ENCODE data around the gene CADM2. TPM values are rescaled to one million over a fixed set of nuclear protein-coding genes. Genes with fewer than 3 reads are reported as not detected.

Gene CADM2
- total RNA-seq, 1 donor from 2014 or later, result not detected

DNA sequence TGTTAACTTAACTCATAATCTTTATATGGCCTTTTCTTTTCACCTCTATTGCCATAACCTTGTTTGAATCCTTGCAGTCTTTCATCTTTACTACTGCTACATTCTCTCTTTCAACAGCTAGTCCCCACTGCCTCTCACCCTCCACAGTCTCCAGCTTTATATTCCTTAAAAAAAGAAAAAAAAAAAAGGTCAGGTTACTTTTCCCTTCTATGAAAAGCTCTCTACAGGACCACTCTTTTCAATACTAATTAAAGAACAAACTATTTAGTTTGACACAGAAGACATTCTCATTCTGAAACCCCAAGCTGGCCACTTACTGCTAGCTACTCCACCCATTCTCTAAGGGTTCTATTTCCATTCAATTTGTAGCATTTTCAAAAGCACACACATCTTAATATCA, 25.6 kb downstream of the CADM2 start:
- DNase-seq (ENCODE audit: low read depth), result no peak

DNA sequence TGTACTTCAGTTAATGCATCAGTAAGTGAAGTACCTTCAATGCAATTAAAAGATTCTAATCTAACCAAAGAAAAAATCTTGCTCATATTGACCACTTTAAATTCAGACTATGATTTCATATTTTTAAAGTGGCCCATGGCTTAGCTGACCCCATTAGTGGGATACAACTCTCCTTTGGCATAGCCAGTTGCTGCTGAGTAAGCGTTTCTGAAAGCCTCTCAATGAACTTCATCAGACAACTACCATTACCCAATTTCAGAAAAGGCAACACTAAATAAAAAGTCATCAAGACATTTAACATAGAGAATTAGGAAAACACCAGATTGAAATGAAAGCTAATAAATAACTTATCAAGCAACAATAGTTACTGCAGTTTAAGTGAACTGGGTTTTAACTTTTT, 27.0 kb downstream of the CADM2 start:
- DNase-seq (ENCODE audit: low read depth), result no peak

DNA sequence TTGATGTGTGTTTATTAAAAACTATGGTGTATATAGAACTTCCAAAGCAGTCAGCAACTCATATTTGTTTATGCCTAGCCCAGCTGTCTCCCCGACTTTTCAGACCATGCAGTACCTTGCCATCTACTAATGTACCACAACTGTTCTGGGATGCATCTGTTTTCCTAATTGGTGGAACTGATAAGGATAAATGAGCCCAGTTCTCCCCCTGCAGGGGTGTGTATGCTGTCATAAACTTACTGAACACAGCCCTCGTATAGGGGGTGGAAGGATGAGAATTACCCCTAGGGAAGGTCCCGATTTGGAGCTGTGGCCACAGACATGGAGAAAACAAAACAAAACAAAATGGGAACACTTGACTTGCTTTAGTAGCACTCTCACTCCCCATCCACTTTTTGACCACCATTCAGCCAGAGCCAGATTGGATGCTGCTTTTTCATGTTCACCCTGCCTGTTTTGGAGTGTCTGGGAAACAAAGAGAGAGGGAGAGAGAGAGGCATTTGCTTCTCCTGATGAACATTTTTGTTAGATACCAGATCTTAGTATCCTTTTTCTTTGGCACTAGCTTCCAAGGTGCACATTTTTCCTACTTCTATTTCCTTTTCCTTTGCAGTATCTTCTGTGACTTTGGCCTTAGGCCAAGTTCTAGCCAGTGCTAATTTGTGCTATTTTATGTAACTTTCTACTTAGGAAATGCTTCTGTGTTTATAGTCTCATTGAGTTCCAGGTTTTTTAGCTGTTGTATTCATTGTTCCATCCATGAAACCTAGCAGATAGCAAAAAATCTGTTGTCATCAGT, 29.1 kb downstream of the CADM2 start:
- DNase-seq (ENCODE audit: low read depth), result no peak

GRCh38 chr3:84989102-84989501, 30.3 kb downstream of the CADM2 start:
- DNase-seq (ENCODE audit: low read depth), result no peak

DNA sequence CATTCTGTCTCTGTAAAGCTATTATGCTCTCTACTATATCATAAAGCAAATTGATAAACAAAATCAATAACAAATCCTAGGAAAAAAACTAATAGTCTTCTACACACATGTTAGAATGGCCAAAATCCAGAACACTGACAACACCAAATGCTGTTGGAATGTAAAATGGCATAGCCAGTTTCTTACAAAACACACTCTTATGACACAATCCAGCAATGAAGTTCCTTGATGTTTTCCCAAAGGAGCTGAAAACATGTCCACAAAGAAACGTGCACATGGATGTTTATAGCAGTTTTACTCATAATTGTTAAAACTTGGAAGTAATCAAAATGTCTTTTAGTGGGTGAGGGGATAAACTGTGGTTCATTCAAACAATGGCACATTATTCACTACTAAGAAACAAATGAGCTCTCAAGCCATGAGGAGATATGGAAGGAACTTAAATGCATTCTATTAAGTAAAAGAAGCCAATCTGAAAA, 32.7 kb downstream of the CADM2 start:
- no peak for DNase-seq (ENCODE audit: low read depth)

GRCh38 chr3:84993956-84994355, 35.2 kb downstream of the CADM2 start:
- no peak for DNase-seq (ENCODE audit: low read depth)

GRCh38 chr3:84998545-84998944, 39.8 kb downstream of the CADM2 start:
- no peak for DNase-seq (ENCODE audit: low read depth)

GRCh38 chr3:85003479-85003878, 44.7 kb downstream of the CADM2 start:
- no peak for DNase-seq (ENCODE audit: low read depth)

DNA sequence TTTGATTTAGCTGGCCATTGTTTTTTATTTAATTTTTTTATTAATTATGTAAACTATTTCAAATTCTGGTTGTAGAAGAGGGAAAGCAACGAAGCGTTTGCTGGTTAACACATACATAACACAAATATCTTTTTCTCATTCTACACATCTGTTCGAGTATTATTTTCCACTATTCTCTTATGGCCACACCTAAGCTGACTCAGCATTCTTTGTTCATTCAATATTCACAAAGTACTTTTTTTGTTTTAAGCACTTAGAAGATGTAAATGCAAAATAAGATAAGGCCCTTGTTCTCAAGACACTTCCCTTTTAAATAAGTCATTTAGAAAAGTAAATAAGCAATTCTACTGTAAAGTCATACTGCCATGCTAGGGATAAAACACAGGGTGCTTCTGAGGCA, 45.4 kb downstream of the CADM2 start:
- no peak for DNase-seq (ENCODE audit: low read depth)

DNA sequence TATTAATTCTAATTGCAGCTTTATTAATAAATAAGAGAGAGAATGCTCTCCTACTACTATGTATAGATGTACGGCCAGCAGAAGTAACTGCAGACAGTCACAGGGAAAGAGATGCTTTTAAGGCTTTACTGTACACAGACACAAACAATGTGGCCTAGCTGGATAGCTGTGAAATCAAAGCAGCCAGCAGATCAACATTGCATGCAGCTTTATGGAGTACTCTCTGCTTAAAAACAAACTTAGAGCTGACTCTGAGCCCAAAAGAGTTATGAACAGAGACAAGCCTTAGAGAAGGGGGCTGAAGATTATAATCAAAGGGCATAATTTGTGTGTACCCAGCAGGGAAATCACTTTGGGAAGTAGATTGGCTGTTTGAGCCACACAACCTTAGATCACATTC, 47.2 kb downstream of the CADM2 start:
- no peak for DNase-seq (ENCODE audit: low read depth)

DNA sequence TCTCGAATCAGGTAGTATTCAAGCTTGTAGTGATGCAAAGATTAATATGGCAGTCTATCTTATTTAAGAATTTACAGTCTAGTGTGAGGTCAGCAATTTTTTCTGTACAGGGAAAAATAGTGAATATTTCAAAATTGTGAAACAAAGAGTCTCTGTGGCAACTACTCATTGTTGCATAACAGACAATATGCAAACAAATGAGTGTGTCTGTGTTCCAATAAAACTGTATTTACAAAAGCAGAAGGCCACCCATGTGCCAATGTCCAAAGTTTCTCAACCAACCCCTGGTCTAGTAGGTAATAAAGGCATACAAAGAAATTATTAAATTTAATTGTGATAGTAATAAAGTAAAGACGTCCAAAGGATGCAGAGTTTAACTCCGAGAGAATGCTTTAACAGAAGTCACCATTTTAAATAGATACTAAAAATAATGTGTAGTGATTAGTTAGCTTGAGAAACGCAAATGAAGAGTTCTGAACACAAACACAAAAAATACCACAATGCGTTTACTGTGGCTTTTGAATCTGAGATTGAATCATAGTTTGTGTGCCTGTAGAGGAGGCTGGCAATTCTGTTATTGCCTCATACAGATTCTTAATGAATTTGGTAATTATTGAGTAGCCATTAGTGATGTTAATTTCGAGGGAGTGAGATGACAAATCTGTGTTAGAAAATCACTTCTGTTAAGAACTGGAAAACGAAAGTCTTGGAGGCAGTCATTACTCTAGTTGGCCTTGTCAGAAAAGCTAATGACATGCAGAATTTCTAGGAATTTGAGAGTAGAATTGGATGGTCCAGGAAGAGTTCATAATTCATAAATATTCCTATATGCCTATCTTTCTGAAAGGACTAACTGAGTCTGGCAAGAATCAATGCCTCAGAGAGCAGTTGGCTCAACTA, 48.7 kb downstream of the CADM2 start:
- DNase-seq (ENCODE audit: low read depth), result no peak

- DNase-seq (ENCODE audit: low read depth), result no peak
Measured at GRCh38 chr3:85020828-85021227, 62.0 kb downstream of the CADM2 start.

GRCh38 chr3:85030052-85030451, 71.3 kb downstream of the CADM2 start:
- no peak for DNase-seq (ENCODE audit: low read depth)

DNA sequence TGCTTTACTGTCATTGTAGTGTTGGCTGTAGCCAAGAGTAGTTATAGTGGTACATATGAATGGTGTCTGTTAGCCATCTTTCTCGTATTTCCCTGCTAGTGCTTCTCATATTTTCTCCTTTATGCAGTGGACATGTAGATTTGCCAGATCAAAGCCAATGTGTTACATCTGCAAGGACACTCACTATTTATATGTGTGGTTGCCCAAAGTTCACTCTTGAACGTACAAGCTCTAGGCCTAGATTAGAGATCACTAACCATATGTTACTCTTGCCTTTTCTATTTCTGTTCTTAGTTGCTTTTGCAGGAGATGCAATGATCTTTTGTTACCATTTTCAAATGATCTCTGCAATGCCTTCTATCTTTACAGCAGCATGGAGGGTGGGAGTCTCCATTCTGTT, 78.4 kb downstream of the CADM2 start:
- DNase-seq (ENCODE audit: low read depth), result no peak

GRCh38 chr3:85041001-85041400, 82.2 kb downstream of the CADM2 start:
- no peak for DNase-seq (ENCODE audit: low read depth)

DNA sequence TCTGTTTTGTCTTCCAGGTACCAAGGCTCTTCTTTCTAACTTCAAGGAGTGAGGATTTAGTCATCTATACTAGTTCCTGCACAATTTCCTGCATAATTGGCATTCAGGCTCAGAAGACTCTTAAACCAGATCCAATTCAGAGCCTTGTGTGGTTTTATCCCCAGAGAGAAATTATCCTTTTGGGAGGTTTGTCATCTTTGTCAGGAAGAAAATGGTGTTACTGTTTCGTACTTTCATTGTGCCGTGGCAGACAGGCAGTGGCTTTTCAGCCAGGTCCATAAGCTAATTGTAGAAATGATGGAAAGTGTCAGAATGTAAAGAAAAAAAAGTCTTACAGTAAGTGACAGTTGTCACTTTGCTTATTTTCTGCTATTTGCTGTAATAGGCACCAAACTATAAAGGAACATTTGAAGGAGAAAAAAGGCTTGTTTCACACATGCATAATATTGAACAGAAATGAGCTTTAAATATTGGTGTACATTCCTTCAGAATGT, 82.8 kb downstream of the CADM2 start:
- DNase-seq (ENCODE audit: low read depth), result no peak

DNA sequence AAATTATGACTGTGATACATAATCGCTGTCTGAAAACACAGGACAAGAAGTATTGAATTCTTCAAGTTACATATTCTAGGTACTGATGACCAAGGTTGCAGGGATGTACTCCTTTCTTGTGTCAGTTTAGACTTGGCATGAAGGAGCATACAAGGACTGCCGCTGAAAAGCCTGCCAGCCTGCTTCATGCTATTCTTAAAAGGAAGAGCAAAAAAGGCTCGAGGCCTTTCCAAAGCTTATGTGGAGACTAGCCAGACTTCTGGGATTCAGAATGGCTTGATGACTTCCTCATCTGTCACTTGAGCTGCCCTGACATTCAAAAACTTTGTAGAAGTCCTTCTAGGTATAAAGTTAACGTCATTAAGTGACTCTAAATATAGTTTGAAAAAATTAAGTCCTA, 92.0 kb downstream of the CADM2 start:
- no peak for DNase-seq (ENCODE audit: low read depth)

GRCh38 chr3:85051786-85052185, 93.0 kb downstream of the CADM2 start:
- no peak for DNase-seq (ENCODE audit: low read depth)

- no peak for DNase-seq (ENCODE audit: low read depth)
Measured at GRCh38 chr3:85053626-85054025, 94.8 kb downstream of the CADM2 start.

DNA sequence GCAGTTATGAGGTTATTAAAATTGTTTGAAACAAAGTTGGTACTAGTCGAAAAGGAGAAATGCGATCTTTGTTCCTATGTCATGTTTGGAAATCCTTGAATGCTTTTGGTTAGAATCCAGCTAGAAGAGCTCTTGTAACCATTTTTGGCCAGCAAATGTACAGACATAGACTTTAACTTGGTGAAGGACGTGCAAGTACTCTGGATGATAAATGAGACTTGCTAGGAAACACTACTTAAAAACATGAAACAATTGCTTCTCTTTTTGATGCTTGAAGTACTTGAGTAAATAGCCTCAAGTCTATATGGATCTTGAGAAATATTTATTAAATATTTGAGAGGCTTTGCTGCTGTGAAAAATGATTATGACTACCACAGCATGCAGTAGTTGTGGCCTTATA, 95.8 kb downstream of the CADM2 start:
- no peak for DNase-seq (ENCODE audit: low read depth)

- no peak for DNase-seq (ENCODE audit: low read depth)
Measured at GRCh38 chr3:85068911-85069310, 110.1 kb downstream of the CADM2 start.

- no peak for DNase-seq (ENCODE audit: low read depth)
Measured at GRCh38 chr3:85074003-85074402, 115.2 kb downstream of the CADM2 start.

GRCh38 chr3:85075663-85076062, 116.9 kb downstream of the CADM2 start:
- no peak for DNase-seq (ENCODE audit: low read depth)

Data from renal cortical epithelial cell (primary cell).